ENCODE results near the gene TTC38. TPM values are rescaled to one million over a fixed set of nuclear protein-coding genes. Genes with fewer than 3 reads are reported as not detected.
A peak's percentile ranks its signal among the peaks of the same experiment; 100 is the strongest.

Gene TTC38
- total RNA-seq, 1 donor from 2014 or later = 25.4 TPM

GRCh38 chr22:46251266-46251665 lies 16.5 kb upstream of the TTC38 start:
- intact Hi-C loops (cut with micrococcal nuclease) = no loop called here
- no peak for TF ChIP-seq CTCF (IDR thresholded peaks at IDR 0.05; ENCODE audit: borderline replicate concordance)
- Histone ChIP-seq H3K4me3 (peak overlapping the region; percentile 93), H3K27ac (replicated peaks) (peak overlapping the region; percentile 96), H3K36me3 (no peaks in the 10 kb centered on the region), H3K27me3 (ENCODE audit: low read depth) (no peaks in the 10 kb centered on the region), H3K4me1 (peaks cover 59% of the 10 kb centered on the region), H3K9me3 (replicated peaks) (no peaks in the 10 kb centered on the region)
- DNase-seq = no peak

- H3K4me3 ChIP-seq = no peak overlapping the region
- TF ChIP-seq CTCF (IDR thresholded peaks at IDR 0.05; ENCODE audit: borderline replicate concordance) = no peak
- H3K4me1 ChIP-seq = peaks cover 53% of the 10 kb centered on the region
- no peak for DNase-seq
- no peak overlapping the region for H3K27ac ChIP-seq (replicated peaks)
- H3K36me3 ChIP-seq = no peaks in the 10 kb centered on the region
- intact Hi-C loops (cut with micrococcal nuclease) = no loop called here
- H3K27me3 ChIP-seq (ENCODE audit: low read depth) = no peaks in the 10 kb centered on the region
- H3K9me3 ChIP-seq (replicated peaks) = no peaks in the 10 kb centered on the region
Observed at GRCh38 chr22:46251816-46252380, 15.9 kb upstream of the TTC38 start.

DNA sequence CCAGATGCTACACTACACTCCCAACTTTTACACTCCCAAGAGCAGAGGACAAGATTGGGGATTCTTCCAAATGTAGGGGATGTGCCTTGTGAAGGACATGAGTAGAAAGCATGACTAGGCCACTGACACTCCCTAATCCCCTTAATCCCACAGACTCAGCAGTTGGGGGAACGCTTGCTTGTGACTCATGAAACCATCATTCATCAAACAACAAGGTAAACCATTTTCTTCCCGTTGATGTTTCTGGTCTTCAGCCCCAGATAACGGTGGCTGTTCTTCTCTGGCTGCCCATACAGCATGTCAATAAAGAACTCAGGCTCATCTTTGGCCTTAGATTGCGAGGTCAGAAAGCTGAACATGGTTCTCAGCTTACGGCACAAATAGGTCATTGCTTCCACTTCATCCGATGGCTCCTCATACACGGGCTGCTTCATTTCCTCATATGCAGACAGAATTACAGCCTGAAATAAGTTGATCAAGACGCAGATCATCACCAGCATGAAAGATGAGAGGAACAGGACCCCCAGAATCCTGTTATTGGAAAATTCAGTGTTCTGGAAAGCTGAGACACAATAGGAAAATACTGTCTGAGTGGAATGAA lies 11.3 kb upstream of the TTC38 start:
- TF ChIP-seq CTCF (IDR thresholded peaks at IDR 0.05; ENCODE audit: borderline replicate concordance) = no peak

GRCh38 chr22:46259374-46259773 lies 8.4 kb upstream of the TTC38 start:
- Histone ChIP-seq H3K27me3 (ENCODE audit: low read depth) (no peaks in the 10 kb centered on the region), H3K4me1 (peaks cover 5% of the 10 kb centered on the region), H3K27ac (replicated peaks) (no peak overlapping the region), H3K36me3 (no peaks in the 10 kb centered on the region), H3K4me3 (no peak overlapping the region), H3K9me3 (replicated peaks) (no peaks in the 10 kb centered on the region)
- no peak for TF ChIP-seq CTCF (IDR thresholded peaks at IDR 0.05; ENCODE audit: borderline replicate concordance)
- intact Hi-C loops (cut with micrococcal nuclease) = no loop called here
- DNase-seq = no peak

More for the DNA sequence above, 11.3 kb upstream of the TTC38 start:
- H3K36me3 ChIP-seq = no peaks in the 10 kb centered on the region
- intact Hi-C loops (cut with micrococcal nuclease) = no loop called here
- no peak overlapping the region for H3K27ac ChIP-seq (replicated peaks)
- H3K4me1 ChIP-seq = peaks cover 9% of the 10 kb centered on the region
- DNase-seq = no peak
- H3K4me3 ChIP-seq = no peak overlapping the region
- no peaks in the 10 kb centered on the region for H3K27me3 ChIP-seq (ENCODE audit: low read depth)
- H3K9me3 ChIP-seq (replicated peaks) = no peaks in the 10 kb centered on the region

GRCh38 chr22:46260038-46260437 lies 7.8 kb upstream of the TTC38 start:
- no peak for DNase-seq
- TF ChIP-seq CTCF (IDR thresholded peaks at IDR 0.05; ENCODE audit: borderline replicate concordance) = no peak
- H3K36me3 ChIP-seq = no peaks in the 10 kb centered on the region
- H3K4me1 ChIP-seq = peaks cover 5% of the 10 kb centered on the region
- H3K27ac ChIP-seq (replicated peaks) = no peak overlapping the region
- intact Hi-C loops (cut with micrococcal nuclease) = no loop called here
- H3K27me3 ChIP-seq (ENCODE audit: low read depth) = no peaks in the 10 kb centered on the region
- H3K4me3 ChIP-seq = no peak overlapping the region
- no peaks in the 10 kb centered on the region for H3K9me3 ChIP-seq (replicated peaks)

Measured in left ventricle myocardium inferior (tissue), 1 donor.